HEK293 (cell line): Measurements from ENCODE around the gene RAMP3.

Source experiments
- CTCF ChIA-PET: fragments of 350-600 bp; formaldehyde crosslinking; extraction: SDS; loops from one replicate; lab custom pipeline; 2021; ENCODE audit warnings: antibody characterized with exemption; lab: Yijun Ruan, JAX
- POLR2A ChIA-PET: fragments of 300-600 bp; formaldehyde crosslinking; extraction: SDS; loops from one replicate; lab custom pipeline; 2020; ENCODE audit warnings: antibody characterized with exemption, inconsistent platforms; lab: Yijun Ruan, JAX
- H3K27ac ChIP-seq: fragments of 200-500 bp; sonication (Bioruptor generic); 2 replicates; pipeline ENCODE4 v1.5.1; 2014; ENCODE audit warnings: low read depth, low read length, control low read depth, inconsistent platforms; ENCODE audit errors: extremely low read depth
- H3K36me3 ChIP-seq, 2 experiments: fragments of 200-500 bp in 1 of 2; sonication (Bioruptor generic) in 1 of 2; 1 replicate in 1 of 2; 2 replicates in 1 of 2; pipeline ENCODE4 v1.5.1; 2014 to 2017; ENCODE audit warnings: inconsistent platforms in 2 of 2, low read length in 2 of 2; ENCODE audit not compliant: control insufficient read depth in 2 of 2, insufficient read depth in 1 of 2
- H3K4me1 ChIP-seq: fragments of 200-500 bp; sonication (Bioruptor generic); 2 replicates; pipeline ENCODE4 v1.5.1; 2014; ENCODE audit warnings: mild to moderate bottlenecking, low read length, inconsistent platforms; ENCODE audit not compliant: control insufficient read depth, insufficient read depth
- H3K4me3 ChIP-seq: 2 replicates; pipeline ENCODE4 v1.5.1; 2011; ENCODE audit warnings: low read depth, mild to moderate bottlenecking, control low read depth, low read length, moderate library complexity
- H3K9me3 ChIP-seq: fragments of 200-500 bp; sonication (Bioruptor generic); 2 replicates; pipeline ENCODE4 v1.5.1; 2014; ENCODE audit warnings: low read depth, low read length, inconsistent platforms; ENCODE audit not compliant: control insufficient read depth, insufficient read depth
- KLF10 ChIP-seq: fragments of 450-650 bp; IDR thresholded peaks from 2 replicates; pipeline ENCODE4 v1.5.1; 2018; ENCODE audit warnings: missing biosample characterization, mild to moderate bottlenecking, missing genetic modification characterization
- MYNN ChIP-seq: fragments of 450-650 bp; formaldehyde crosslinking; IDR thresholded peaks from 2 replicates; pipeline ENCODE4 v1.5.1; 2016; ENCODE audit warnings: missing biosample characterization, missing genetic modification characterization, borderline replicate concordance
- SP7 ChIP-seq: fragments of 450-650 bp; formaldehyde crosslinking; IDR thresholded peaks from 2 replicates; pipeline ENCODE4 v1.5.1; 2016; ENCODE audit warnings: missing biosample characterization, missing genetic modification characterization
- ZFP3 ChIP-seq: fragments of 450-650 bp; formaldehyde crosslinking; IDR thresholded peaks from 2 replicates; pipeline ENCODE4 v1.5.1; 2016; ENCODE audit warnings: low read depth, missing biosample characterization, missing genetic modification characterization
- ZNF10 ChIP-seq: fragments of 450-650 bp; formaldehyde crosslinking; IDR thresholded peaks from 2 replicates; pipeline ENCODE4 v1.5.1; 2017; ENCODE audit warnings: missing biosample characterization, missing genetic modification characterization
- ZNF202 ChIP-seq: fragments of 450-650 bp; formaldehyde crosslinking; IDR thresholded peaks from 2 replicates; pipeline ENCODE4 v1.5.1; 2016; ENCODE audit warnings: missing biosample characterization, missing genetic modification characterization, borderline replicate concordance
- ZNF354C ChIP-seq: fragments of 450-650 bp; formaldehyde crosslinking; IDR thresholded peaks from 2 replicates; pipeline ENCODE4 v1.5.1; 2016; ENCODE audit warnings: missing biosample characterization, missing genetic modification characterization, low read depth, borderline replicate concordance
- ZNF501 ChIP-seq: fragments of 450-650 bp; formaldehyde crosslinking; IDR thresholded peaks from 2 replicates; pipeline ENCODE4 v1.5.1; 2016; ENCODE audit warnings: missing biosample characterization, missing genetic modification characterization
- ZNF529 ChIP-seq: fragments of 450-650 bp; formaldehyde crosslinking; IDR thresholded peaks from 2 replicates; pipeline ENCODE4 v1.5.1; 2017; ENCODE audit warnings: missing genetic modification characterization, missing biosample characterization; ENCODE audit not compliant: insufficient replicate concordance
- ZNF548 ChIP-seq: fragments of 450-650 bp; formaldehyde crosslinking; IDR thresholded peaks from 2 replicates; pipeline ENCODE4 v1.5.1; 2016; ENCODE audit warnings: missing biosample characterization, missing genetic modification characterization
- ZNF623 ChIP-seq: fragments of 450-650 bp; formaldehyde crosslinking; IDR thresholded peaks from 2 replicates; pipeline ENCODE4 v1.5.1; 2016; ENCODE audit warnings: missing biosample characterization, missing genetic modification characterization
- ZNF76 ChIP-seq: fragments of 450-650 bp; formaldehyde crosslinking; IDR thresholded peaks from 2 replicates; pipeline ENCODE4; 2016; ENCODE audit warnings: low read depth, missing biosample characterization, missing genetic modification characterization, borderline replicate concordance
- ZSCAN23 ChIP-seq: fragments of 450-650 bp; formaldehyde crosslinking; IDR thresholded peaks from 2 replicates; pipeline ENCODE4 v1.5.1; 2016; ENCODE audit warnings: missing biosample characterization, missing genetic modification characterization
- TF ChIP-seq, protein P1 (sequence below): fragments of 450-650 bp; formaldehyde crosslinking; IDR thresholded peaks from 2 replicates; pipeline ENCODE4 v1.5.1; 2016; ENCODE audit warnings: missing biosample characterization, missing genetic modification characterization
- TF ChIP-seq, protein P2 (sequence below): fragments of 450-650 bp; formaldehyde crosslinking; IDR thresholded peaks from 2 replicates; pipeline ENCODE4 v1.5.1; 2016; ENCODE audit warnings: missing biosample characterization, missing genetic modification characterization
- TF ChIP-seq, protein P3 (sequence below): fragments of 450-650 bp; formaldehyde crosslinking; optimal IDR thresholded peaks from 2 replicates; pipeline ENCODE3; 2016; ENCODE audit warnings: missing biosample characterization, mild to moderate bottlenecking, missing genetic modification characterization
- TF ChIP-seq, protein P4 (sequence below): fragments of 450-650 bp; formaldehyde crosslinking; IDR thresholded peaks from 2 replicates; pipeline ENCODE4 v1.5.1; 2017; ENCODE audit warnings: missing biosample characterization, missing genetic modification characterization
- TF ChIP-seq, protein P5 (sequence below): fragments of 450-650 bp; formaldehyde crosslinking; IDR thresholded peaks from 2 replicates; pipeline ENCODE4 v1.5.1; 2016; ENCODE audit warnings: missing biosample characterization, missing genetic modification characterization
- TF ChIP-seq, protein P6 (sequence below): fragments of 450-650 bp; formaldehyde crosslinking; IDR thresholded peaks from 2 replicates; pipeline ENCODE4 v1.5.1; 2016; ENCODE audit warnings: missing biosample characterization, missing genetic modification characterization
- TF ChIP-seq, protein P7 (sequence below): fragments of 450-650 bp; IDR thresholded peaks from 2 replicates; pipeline ENCODE4 v1.5.1; 2018; ENCODE audit warnings: missing biosample characterization, missing genetic modification characterization
- TF ChIP-seq, protein P8 (sequence below): fragments of 450-650 bp; formaldehyde crosslinking; IDR thresholded peaks from 2 replicates; pipeline ENCODE4 v1.5.1; 2016; ENCODE audit warnings: missing biosample characterization, missing genetic modification characterization

The RAMP3 gene

DNA sequence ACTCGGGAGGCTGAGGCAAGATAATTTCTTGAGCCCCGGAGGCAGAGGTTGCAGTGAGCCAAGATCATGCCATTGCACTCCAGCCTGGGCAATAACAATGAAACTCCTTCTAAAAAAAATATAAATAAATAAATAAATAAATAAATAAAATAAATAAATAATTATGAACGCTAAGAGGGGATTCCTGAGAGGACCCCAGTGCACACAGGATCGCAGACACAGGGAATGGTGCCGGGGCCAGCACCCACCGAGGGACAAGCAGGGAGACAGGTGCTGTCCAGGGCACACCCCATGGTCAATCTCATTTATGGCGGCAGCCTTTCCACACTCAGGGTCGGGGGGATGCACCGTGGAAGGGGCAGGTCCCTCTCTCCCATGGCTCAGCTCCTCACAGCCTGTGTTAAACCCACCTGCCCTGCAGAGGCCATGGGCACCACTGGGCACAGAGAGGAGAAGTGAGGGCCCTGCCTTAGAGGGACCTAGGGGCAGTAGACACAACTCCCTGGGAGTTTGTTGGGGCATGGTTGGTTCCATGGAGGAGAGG, 2.2 kb upstream of the RAMP3 start (continued):
- TF ChIP-seq, protein P1, sequence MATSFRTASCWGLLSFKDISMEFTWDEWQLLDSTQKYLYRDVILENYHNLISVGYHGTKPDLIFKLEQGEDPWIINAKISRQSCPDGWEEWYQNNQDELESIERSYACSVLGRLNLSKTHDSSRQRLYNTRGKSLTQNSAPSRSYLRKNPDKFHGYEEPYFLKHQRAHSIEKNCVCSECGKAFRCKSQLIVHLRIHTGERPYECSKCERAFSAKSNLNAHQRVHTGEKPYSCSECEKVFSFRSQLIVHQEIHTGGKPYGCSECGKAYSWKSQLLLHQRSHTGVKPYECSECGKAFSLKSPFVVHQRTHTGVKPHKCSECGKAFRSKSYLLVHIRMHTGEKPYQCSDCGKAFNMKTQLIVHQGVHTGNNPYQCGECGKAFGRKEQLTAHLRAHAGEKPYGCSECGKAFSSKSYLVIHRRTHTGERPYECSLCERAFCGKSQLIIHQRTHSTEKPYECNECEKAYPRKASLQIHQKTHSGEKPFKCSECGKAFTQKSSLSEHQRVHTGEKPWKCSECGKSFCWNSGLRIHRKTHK (tag by site-specific recombination), result no peak

DNA sequence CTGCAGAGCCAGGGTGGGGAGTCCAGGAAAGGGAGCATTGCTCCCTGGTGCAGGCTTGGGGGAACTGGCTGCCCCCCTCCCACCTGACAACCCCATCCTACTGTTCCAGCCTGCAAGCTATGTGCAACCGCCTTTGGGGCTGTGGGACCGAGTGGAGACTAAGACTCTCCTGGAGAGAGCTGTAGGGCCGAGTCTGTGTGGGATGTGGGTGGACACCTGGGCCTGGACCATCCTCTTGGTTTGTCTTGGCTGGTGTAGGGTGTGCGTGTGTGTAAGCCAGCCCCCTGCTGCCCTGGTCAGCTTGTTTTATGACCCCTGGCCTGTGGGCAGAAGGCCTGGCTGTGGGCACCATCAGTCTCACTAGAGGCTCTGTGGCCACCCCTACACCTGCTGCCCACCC, 1.6 kb upstream of the RAMP3 start:
- H3K4me3 ChIP-seq, result no peak overlapping the region
- H3K27ac ChIP-seq, result no peak overlapping the region
- H3K4me1 ChIP-seq, result no peaks in the 10 kb centered on the region; the same call in 1 of the 2 replicates
- ChIA-PET CTCF (interaction anchor here (0.7 to 3.8 kb wide), 2 partner anchors 104 to 698 kb away, joined by 3 to 35 read pairs; no protein-coding TSS in a partner anchor), POLR2A (no interaction called here)
- H3K9me3 ChIP-seq, result no peaks in the 10 kb centered on the region
- TF ChIP-seq SP7 (tag by site-specific recombination), result no peak
- TF ChIP-seq, protein P2, sequence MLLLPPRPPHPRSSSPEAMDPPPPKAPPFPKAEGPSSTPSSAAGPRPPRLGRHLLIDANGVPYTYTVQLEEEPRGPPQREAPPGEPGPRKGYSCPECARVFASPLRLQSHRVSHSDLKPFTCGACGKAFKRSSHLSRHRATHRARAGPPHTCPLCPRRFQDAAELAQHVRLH, result no peak
- TF ChIP-seq ZNF529 (tag by site-specific recombination), result no peak
- no peak for TF ChIP-seq ZNF202 (tag by site-specific recombination)
- TF ChIP-seq, protein P3, sequence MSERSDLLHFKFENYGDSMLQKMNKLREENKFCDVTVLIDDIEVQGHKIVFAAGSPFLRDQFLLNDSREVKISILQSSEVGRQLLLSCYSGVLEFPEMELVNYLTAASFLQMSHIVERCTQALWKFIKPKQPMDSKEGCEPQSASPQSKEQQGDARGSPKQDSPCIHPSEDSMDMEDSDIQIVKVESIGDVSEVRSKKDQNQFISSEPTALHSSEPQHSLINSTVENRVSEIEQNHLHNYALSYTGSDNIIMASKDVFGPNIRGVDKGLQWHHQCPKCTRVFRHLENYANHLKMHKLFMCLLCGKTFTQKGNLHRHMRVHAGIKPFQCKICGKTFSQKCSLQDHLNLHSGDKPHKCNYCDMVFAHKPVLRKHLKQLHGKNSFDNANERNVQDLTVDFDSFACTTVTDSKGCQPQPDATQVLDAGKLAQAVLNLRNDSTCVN (tag by site-specific recombination), result no peak
- TF ChIP-seq ZSCAN23 (tag by site-specific recombination), result no peak
- no peak for TF ChIP-seq ZFP3 (tag by site-specific recombination)
- TF ChIP-seq MYNN, result no peak
- TF ChIP-seq, protein P4, sequence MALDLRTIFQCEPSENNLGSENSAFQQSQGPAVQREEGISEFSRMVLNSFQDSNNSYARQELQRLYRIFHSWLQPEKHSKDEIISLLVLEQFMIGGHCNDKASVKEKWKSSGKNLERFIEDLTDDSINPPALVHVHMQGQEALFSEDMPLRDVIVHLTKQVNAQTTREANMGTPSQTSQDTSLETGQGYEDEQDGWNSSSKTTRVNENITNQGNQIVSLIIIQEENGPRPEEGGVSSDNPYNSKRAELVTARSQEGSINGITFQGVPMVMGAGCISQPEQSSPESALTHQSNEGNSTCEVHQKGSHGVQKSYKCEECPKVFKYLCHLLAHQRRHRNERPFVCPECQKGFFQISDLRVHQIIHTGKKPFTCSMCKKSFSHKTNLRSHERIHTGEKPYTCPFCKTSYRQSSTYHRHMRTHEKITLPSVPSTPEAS (tag by site-specific recombination), result no peak
- TF ChIP-seq, protein P5, sequence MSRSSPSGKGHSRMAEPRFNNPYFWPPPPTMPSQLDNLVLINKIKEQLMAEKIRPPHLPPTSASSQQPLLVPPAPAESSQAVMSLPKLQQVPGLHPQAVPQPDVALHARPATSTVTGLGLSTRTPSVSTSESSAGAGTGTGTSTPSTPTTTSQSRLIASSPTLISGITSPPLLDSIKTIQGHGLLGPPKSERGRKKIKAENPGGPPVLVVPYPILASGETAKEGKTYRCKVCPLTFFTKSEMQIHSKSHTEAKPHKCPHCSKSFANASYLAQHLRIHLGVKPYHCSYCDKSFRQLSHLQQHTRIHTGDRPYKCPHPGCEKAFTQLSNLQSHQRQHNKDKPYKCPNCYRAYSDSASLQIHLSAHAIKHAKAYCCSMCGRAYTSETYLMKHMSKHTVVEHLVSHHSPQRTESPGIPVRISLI (tag by site-specific recombination), result no peak
- no peak for TF ChIP-seq KLF10 (tag by site-specific recombination)
- TF ChIP-seq ZNF10 (tag by site-specific recombination), result no peak
- TF ChIP-seq ZNF501 (tag by site-specific recombination), result no peak
- TF ChIP-seq, protein P6, sequence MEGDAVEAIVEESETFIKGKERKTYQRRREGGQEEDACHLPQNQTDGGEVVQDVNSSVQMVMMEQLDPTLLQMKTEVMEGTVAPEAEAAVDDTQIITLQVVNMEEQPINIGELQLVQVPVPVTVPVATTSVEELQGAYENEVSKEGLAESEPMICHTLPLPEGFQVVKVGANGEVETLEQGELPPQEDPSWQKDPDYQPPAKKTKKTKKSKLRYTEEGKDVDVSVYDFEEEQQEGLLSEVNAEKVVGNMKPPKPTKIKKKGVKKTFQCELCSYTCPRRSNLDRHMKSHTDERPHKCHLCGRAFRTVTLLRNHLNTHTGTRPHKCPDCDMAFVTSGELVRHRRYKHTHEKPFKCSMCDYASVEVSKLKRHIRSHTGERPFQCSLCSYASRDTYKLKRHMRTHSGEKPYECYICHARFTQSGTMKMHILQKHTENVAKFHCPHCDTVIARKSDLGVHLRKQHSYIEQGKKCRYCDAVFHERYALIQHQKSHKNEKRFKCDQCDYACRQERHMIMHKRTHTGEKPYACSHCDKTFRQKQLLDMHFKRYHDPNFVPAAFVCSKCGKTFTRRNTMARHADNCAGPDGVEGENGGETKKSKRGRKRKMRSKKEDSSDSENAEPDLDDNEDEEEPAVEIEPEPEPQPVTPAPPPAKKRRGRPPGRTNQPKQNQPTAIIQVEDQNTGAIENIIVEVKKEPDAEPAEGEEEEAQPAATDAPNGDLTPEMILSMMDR (tag by site-specific recombination), result no peak
- TF ChIP-seq, protein P7, sequence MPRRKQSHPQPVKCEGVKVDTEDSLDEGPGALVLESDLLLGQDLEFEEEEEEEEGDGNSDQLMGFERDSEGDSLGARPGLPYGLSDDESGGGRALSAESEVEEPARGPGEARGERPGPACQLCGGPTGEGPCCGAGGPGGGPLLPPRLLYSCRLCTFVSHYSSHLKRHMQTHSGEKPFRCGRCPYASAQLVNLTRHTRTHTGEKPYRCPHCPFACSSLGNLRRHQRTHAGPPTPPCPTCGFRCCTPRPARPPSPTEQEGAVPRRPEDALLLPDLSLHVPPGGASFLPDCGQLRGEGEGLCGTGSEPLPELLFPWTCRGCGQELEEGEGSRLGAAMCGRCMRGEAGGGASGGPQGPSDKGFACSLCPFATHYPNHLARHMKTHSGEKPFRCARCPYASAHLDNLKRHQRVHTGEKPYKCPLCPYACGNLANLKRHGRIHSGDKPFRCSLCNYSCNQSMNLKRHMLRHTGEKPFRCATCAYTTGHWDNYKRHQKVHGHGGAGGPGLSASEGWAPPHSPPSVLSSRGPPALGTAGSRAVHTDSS (tag by site-specific recombination), result no peak
- TF ChIP-seq, protein P8, sequence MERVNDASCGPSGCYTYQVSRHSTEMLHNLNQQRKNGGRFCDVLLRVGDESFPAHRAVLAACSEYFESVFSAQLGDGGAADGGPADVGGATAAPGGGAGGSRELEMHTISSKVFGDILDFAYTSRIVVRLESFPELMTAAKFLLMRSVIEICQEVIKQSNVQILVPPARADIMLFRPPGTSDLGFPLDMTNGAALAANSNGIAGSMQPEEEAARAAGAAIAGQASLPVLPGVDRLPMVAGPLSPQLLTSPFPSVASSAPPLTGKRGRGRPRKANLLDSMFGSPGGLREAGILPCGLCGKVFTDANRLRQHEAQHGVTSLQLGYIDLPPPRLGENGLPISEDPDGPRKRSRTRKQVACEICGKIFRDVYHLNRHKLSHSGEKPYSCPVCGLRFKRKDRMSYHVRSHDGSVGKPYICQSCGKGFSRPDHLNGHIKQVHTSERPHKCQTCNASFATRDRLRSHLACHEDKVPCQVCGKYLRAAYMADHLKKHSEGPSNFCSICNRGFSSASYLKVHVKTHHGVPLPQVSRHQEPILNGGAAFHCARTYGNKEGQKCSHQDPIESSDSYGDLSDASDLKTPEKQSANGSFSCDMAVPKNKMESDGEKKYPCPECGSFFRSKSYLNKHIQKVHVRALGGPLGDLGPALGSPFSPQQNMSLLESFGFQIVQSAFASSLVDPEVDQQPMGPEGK (tag by site-specific recombination), result no peak
- TF ChIP-seq ZNF76 (tag by site-specific recombination), result no peak
- TF ChIP-seq ZNF623 (tag by site-specific recombination), result no peak
- TF ChIP-seq ZNF548 (tag by site-specific recombination), result no peak
- no peak for TF ChIP-seq ZNF354C
- H3K36me3 ChIP-seq, result no peaks in the 10 kb centered on the region
